Upper lobe of left lung (tissue), 6 donors: ENCODE results near the gene SCN8A. TPM values are rescaled to one million over a fixed set of nuclear protein-coding genes. Genes with fewer than 3 reads are reported as not detected.

Source experiments
- ATAC-seq, 2 donors: fragments of 200-7000 bp; cut with Tn5 transposase; one replicate each; pipeline ENCODE4 v1.9.1; 2022; ENCODE audit warnings: mild to moderate bottlenecking in 2 of 2, moderate library complexity in 2 of 2; ENCODE audit not compliant: low FRiP score in 2 of 2
- DNase-seq, 2 donors: peaks; one replicate each; pipeline ENCODE4 v3.0.0-alpha.2; 2019 to 2020
- H3K27ac ChIP-seq, 4 donors: fragments of 200-600 bp; sonication (generic); one replicate each; pipeline ENCODE4 v1.5.1; 2016 to 2019
- H3K27me3 ChIP-seq, 4 donors: fragments of 200-600 bp; sonication (generic); one replicate each; pipeline ENCODE4 v1.5.1; 2017 to 2019
- H3K36me3 ChIP-seq, 4 donors: fragments of 200-600 bp; sonication (generic); one replicate each; pipeline ENCODE4 v1.5.1; 2016 to 2019
- H3K4me1 ChIP-seq, 4 donors: fragments of 200-600 bp; sonication (generic); one replicate each; pipeline ENCODE4 v1.5.1; 2018 to 2019
- H3K4me3 ChIP-seq, 4 donors: fragments of 200-600 bp; sonication (generic); one replicate each; pipeline ENCODE4 v1.5.1; 2017 to 2019; ENCODE audit warnings: mild to moderate bottlenecking in 2 of 4, moderate library complexity in 1 of 4
- H3K9me3 ChIP-seq, 4 donors: fragments of 200-600 bp; sonication (generic); one replicate each; pipeline ENCODE4 v1.5.1; 2018 to 2019
- CTCF ChIP-seq, 6 experiments: fragments of 450-650 bp in 4 of 6; fragments of 200-600 bp in 2 of 6; sonication (generic) in 2 of 6; IDR thresholded peaks; one replicate each; pipeline ENCODE4 v1.5.1; 2016 to 2019; ENCODE audit warnings: antibody characterized with exemption in 6 of 6
- EP300 ChIP-seq, 4 donors: sonication (generic); formaldehyde crosslinking; IDR thresholded peaks; one replicate each; pipeline ENCODE4 v1.5.1; 2017; ENCODE audit warnings: antibody characterized with exemption in 4 of 4, control low read depth in 2 of 4
- POLR2A ChIP-seq, 4 donors: fragments of 450-650 bp; IDR thresholded peaks; one replicate each; pipeline ENCODE4 v1.5.1; 2016 to 2017; ENCODE audit warnings: antibody characterized with exemption in 4 of 4, mild to moderate bottlenecking in 2 of 4
- POLR2AphosphoS5 ChIP-seq, 2 donors: sonication (generic); formaldehyde crosslinking; IDR thresholded peaks; one replicate each; pipeline ENCODE4 v1.5.1; 2017; ENCODE audit warnings: antibody characterized with exemption in 2 of 2
- WGBS, 2 donors: methylation state at CpG; one replicate each; pipeline ENCODE4 v1.1.5; 2017 to 2018; 5-methylcytosine and 5-hydroxymethylcytosine counted together
- total RNA-seq, 6 donors: library from RNA; depleted of rRNA in 4 of 6; stranded (reverse); fragments of >200 nt in 4 of 6; gene quantifications; one replicate each; pipeline versions ENCODE4 v1.1.0 to v1.2.1, GENCODE V29; 2016 to 2021
- donor health status: DM: no; HTN: no; CAD: no; lungs with moderate emphysema.
- donor health status: DM: no; HTN: yes; CAD: no; lungs with severe emphysema.

Gene SCN8A
- total RNA-seq: 1 to 10 TPM in 1 of 6 donors, under 1 TPM in 4, not detected in 1; 0.11 to 1.1 (median 0.37) TPM

- peak in 1 of 2 donors; percentile 90 for DNase-seq
- Histone ChIP-seq H3K4me3 (peak within 1 kb of the TSS; percentile 18 to 70 (median 58)), H3K4me1 (peaks cover 9 to 16% (median 12%) of the 10 kb centered on the region in 4 donors), H3K36me3 (no peaks in the 10 kb centered on the region), H3K9me3 (no peaks in the 10 kb centered on the region), H3K27me3 (peaks cover 0 to 21% (median 5%) of the 10 kb centered on the region in 4 donors), H3K27ac (no peak within 1 kb of the TSS)
- TF ChIP-seq POLR2A (IDR thresholded peaks at IDR 0.05) (no peak), CTCF (IDR thresholded peaks at IDR 0.05) (no peak), EP300 (IDR thresholded peaks at IDR 0.05) (no peak), POLR2AphosphoS5 (IDR thresholded peaks at IDR 0.05) (no peak)
- ATAC-seq: peak; percentile 59 to 60
- WGBS, 2 donors: 1 to 2% methylated on average over 19 to 50 of the region's 91 CpGs
These were observed at the start of gene SCN8A for GRCh38 chr12:51591016-51591901. Gene SCN8A, plus strand, starts transcription at chr12:51591233. Its CDS starts 71,585 bp downstream, at chr12:51662818.

GRCh38 chr12:51546097-51546496 lies 44.9 kb upstream of the SCN8A start:
- no peak overlapping the region for H3K27ac ChIP-seq
- H3K36me3 ChIP-seq: no peaks in the 10 kb centered on the region
- no peaks in the 10 kb centered on the region for H3K9me3 ChIP-seq
- H3K4me1 ChIP-seq: no peaks in the 10 kb centered on the region
- TF ChIP-seq POLR2A (IDR thresholded peaks at IDR 0.05) (no peak), CTCF (IDR thresholded peaks at IDR 0.05) (no peak), EP300 (IDR thresholded peaks at IDR 0.05) (no peak), POLR2AphosphoS5 (IDR thresholded peaks at IDR 0.05) (no peak)
- no peak for ATAC-seq
- no peaks in the 10 kb centered on the region for H3K27me3 ChIP-seq
- DNase-seq: no peak
- no peak overlapping the region for H3K4me3 ChIP-seq

GRCh38 chr12:51547606-51548005 lies 43.4 kb upstream of the SCN8A start:
- Histone ChIP-seq H3K4me3 (no peak overlapping the region), H3K36me3 (no peaks in the 10 kb centered on the region), H3K27ac (no peak overlapping the region), H3K9me3 (no peaks in the 10 kb centered on the region), H3K27me3 (no peaks in the 10 kb centered on the region), H3K4me1 (no peaks in the 10 kb centered on the region)
- TF ChIP-seq CTCF (IDR thresholded peaks at IDR 0.05): no peak
- TF ChIP-seq POLR2AphosphoS5 (IDR thresholded peaks at IDR 0.05): no peak
- no peak for TF ChIP-seq EP300 (IDR thresholded peaks at IDR 0.05)
- no peak for TF ChIP-seq POLR2A (IDR thresholded peaks at IDR 0.05)
- 87 to 91% methylated on average over 6 of the region's 6 CpGs for WGBS, 2 donors
- ATAC-seq (no peak), DNase-seq (no peak)

GRCh38 chr12:51548241-51548640 lies 42.8 kb upstream of the SCN8A start:
- WGBS, 2 donors: 53 to 58% methylated on average over 2 of the region's 2 CpGs
- DNase-seq (no peak), ATAC-seq (no peak)
- H3K27me3 ChIP-seq: no peaks in the 10 kb centered on the region
- no peaks in the 10 kb centered on the region for H3K36me3 ChIP-seq
- no peaks in the 10 kb centered on the region for H3K9me3 ChIP-seq
- H3K4me1 ChIP-seq: no peaks in the 10 kb centered on the region
- TF ChIP-seq POLR2A (IDR thresholded peaks at IDR 0.05) (no peak), CTCF (IDR thresholded peaks at IDR 0.05) (no peak), EP300 (IDR thresholded peaks at IDR 0.05) (no peak)
- H3K4me3 ChIP-seq: no peak overlapping the region
- H3K27ac ChIP-seq: no peak overlapping the region
